H1 (cell line): ENCODE results near the gene GPATCH2L. TPM values are rescaled to one million over a fixed set of nuclear protein-coding genes. Genes with fewer than 3 reads are reported as not detected.

ENCODE experiments used
- CTCF ChIA-PET: fragments of 300-600 bp; sonication (Branson Sonifier 250); formaldehyde crosslinking; loops from one replicate; lab custom pipeline; 2021; ENCODE audit not compliant: partially characterized antibody; lab: Charles Lee
- POLR2A ChIA-PET: fragments of 300-600 bp; sonication (Branson Sonifier 250); formaldehyde crosslinking; loops from one replicate; lab custom pipeline; 2021; ENCODE audit warnings: inconsistent platforms; ENCODE audit not compliant: partially characterized antibody; lab: Charles Lee
- DNase-seq, 2 experiments: peaks; one replicate each; pipeline versions ENCODE4 v3.0.0 to v3.0.0-alpha.2; 2010 to 2022; ENCODE audit warnings: low spot score in 2 of 2, low read depth in 1 of 2, mixed read lengths in 1 of 2
- FAIRE-seq: peaks from 2 replicates; lab custom pipeline; 2011; peaks lifted over from hg19 to GRCh38; lab: Jason Lieb, UNC
- H2AFZ ChIP-seq: 2 replicates; pipeline ENCODE4 v1.8.1; 2012; ENCODE audit warnings: low read length, inconsistent platforms
- H2AK5ac ChIP-seq: 2 replicates; pipeline ENCODE4 v1.6.1; 2013; ENCODE audit warnings: low read depth, low read length
- H2BK120ac ChIP-seq: replicated peaks from 2 replicates; pipeline ENCODE3; 2013; ENCODE audit warnings: low read depth, low read length, inconsistent platforms
- H2BK12ac ChIP-seq: 2 replicates; pipeline ENCODE4 v1.6.1; 2013; ENCODE audit warnings: low read depth, low read length
- H2BK15ac ChIP-seq: 2 replicates; pipeline ENCODE4 v1.6.1; 2013; ENCODE audit warnings: low read length
- H2BK20ac ChIP-seq: 2 replicates; pipeline ENCODE4 v1.6.1; 2013; ENCODE audit warnings: low read length
- H2BK5ac ChIP-seq: 2 replicates; pipeline ENCODE4 v1.6.1; 2013; ENCODE audit warnings: low read depth, low read length
- H3K14ac ChIP-seq: 2 replicates; pipeline ENCODE4 v1.6.1; 2013; ENCODE audit warnings: inconsistent platforms; ENCODE audit not compliant: insufficient read length
- H3K18ac ChIP-seq: 2 replicates; pipeline ENCODE4 v1.6.1; 2013; ENCODE audit warnings: low read length; ENCODE audit errors: extremely low read depth
- H3K23ac ChIP-seq: 2 replicates; pipeline ENCODE4 v1.6.1; 2013; ENCODE audit warnings: inconsistent platforms; ENCODE audit not compliant: insufficient read length
- H3K23me2 ChIP-seq: 2 replicates; pipeline ENCODE4 v1.6.1; 2013; ENCODE audit warnings: low read depth, low read length
- H3K27ac ChIP-seq: 2 replicates; pipeline ENCODE4 v1.6.1; 2011; ENCODE audit warnings: low read depth, low read length, inconsistent platforms
- H3K27me3 ChIP-seq, 4 experiments: replicated peaks in 1 of 4; 1 replicate in 1 of 4; 2 replicates in 3 of 4; pipeline versions ENCODE4 v1.6.1 to v1.8.1; 2011 to 2013; ENCODE audit warnings: low read length in 3 of 4, mild to moderate bottlenecking in 3 of 4, inconsistent platforms in 2 of 4, mixed read lengths in 2 of 4, moderate library complexity in 1 of 4; ENCODE audit not compliant: control insufficient read depth in 3 of 4, insufficient read depth in 3 of 4; ENCODE audit errors: extremely low read depth in 1 of 4
- H3K36me3 ChIP-seq, 4 experiments: 2 replicates each; pipeline versions ENCODE4 v1.6.1 to v1.8.1; 2011 to 2013; ENCODE audit warnings: mild to moderate bottlenecking in 4 of 4, low read length in 3 of 4, moderate library complexity in 2 of 4, control low read depth in 1 of 4, inconsistent platforms in 1 of 4; ENCODE audit not compliant: insufficient read depth in 4 of 4, control insufficient read depth in 2 of 4
- H3K4ac ChIP-seq: replicated peaks from 2 replicates; pipeline ENCODE3; 2013; ENCODE audit warnings: low read length, low read depth, mixed read lengths, inconsistent platforms; ENCODE audit not compliant: insufficient read length
- H3K4me1 ChIP-seq, 4 experiments: replicated peaks in 1 of 4; 1 replicate in 1 of 4; 2 replicates in 3 of 4; pipeline versions ENCODE4 v1.6.1 to v1.8.1; 2011 to 2013; ENCODE audit warnings: low read length in 3 of 4, inconsistent platforms in 2 of 4, mixed read lengths in 1 of 4; ENCODE audit not compliant: insufficient read depth in 4 of 4, control insufficient read depth in 3 of 4
- H3K4me2 ChIP-seq, 2 experiments: 2 replicates each; pipeline versions ENCODE4 v1.6.1 to v1.8.1; 2011 to 2013; ENCODE audit warnings: low read depth in 2 of 2, low read length in 2 of 2, control low read depth in 1 of 2, inconsistent platforms in 1 of 2, mild to moderate bottlenecking in 1 of 2; ENCODE audit not compliant: insufficient read depth in 1 of 2
- H3K4me3 ChIP-seq, 4 experiments: fragments of 200-600, 300-600 bp in 1 of 4; sonication (generic), shearing (Covaris generic), sonication (Bioruptor Twin) in 1 of 4; 2 replicates each; pipeline versions ENCODE4 v1.5.1 to v1.8.1; 2011 to 2016; ENCODE audit warnings: low read length in 4 of 4, low read depth in 3 of 4, control low read depth in 2 of 4, inconsistent platforms in 2 of 4, mild to moderate bottlenecking in 2 of 4, mixed read lengths in 1 of 4, moderate library complexity in 1 of 4; ENCODE audit not compliant: insufficient read depth in 2 of 4; ENCODE audit errors: extremely low read depth in 1 of 4
- H3K56ac ChIP-seq: replicated peaks from 2 replicates; pipeline ENCODE3; 2013; ENCODE audit warnings: low read depth, mild to moderate bottlenecking, mixed read lengths, low read length, inconsistent platforms; ENCODE audit not compliant: insufficient read length
- H3K79me1 ChIP-seq: 2 replicates; pipeline ENCODE4 v1.6.1; 2013; ENCODE audit warnings: low read depth, low read length, control low read depth
- H3K79me2 ChIP-seq, 2 experiments: 2 replicates each; pipeline versions ENCODE4 v1.6.1 to v1.8.1; 2012 to 2013; ENCODE audit warnings: low read length in 2 of 2, mild to moderate bottlenecking in 2 of 2, inconsistent platforms in 1 of 2; ENCODE audit not compliant: insufficient read depth in 2 of 2, control insufficient read depth in 1 of 2
- H3K9ac ChIP-seq, 4 experiments: replicated peaks in 1 of 4; 1 replicate in 1 of 4; 2 replicates in 3 of 4; pipeline versions ENCODE4 v1.6.1 to v1.8.1; 2011 to 2013; ENCODE audit warnings: low read depth in 3 of 4, low read length in 3 of 4, control low read depth in 2 of 4, mild to moderate bottlenecking in 2 of 4, moderate library complexity in 2 of 4, inconsistent platforms in 1 of 4; ENCODE audit errors: extremely low read depth in 1 of 4
- H3K9me3 ChIP-seq, 2 experiments: 2 replicates each; pipeline versions ENCODE4 v1.6.1 to v1.8.1; 2012 to 2013; ENCODE audit warnings: mild to moderate bottlenecking in 2 of 2, moderate library complexity in 2 of 2, control low read depth in 1 of 2, inconsistent platforms in 1 of 2, low read depth in 1 of 2, low read length in 1 of 2, mixed read lengths in 1 of 2; ENCODE audit not compliant: insufficient read depth in 2 of 2
- H4K20me1 ChIP-seq, 2 experiments: replicated peaks in 1 of 2; 2 replicates each; pipeline versions ENCODE3 to v1.8.1; 2011 to 2013; ENCODE audit warnings: inconsistent platforms in 2 of 2, low read length in 2 of 2, mild to moderate bottlenecking in 1 of 2; ENCODE audit not compliant: insufficient read depth in 2 of 2, control insufficient read depth in 1 of 2
- H4K5ac ChIP-seq: 2 replicates; pipeline ENCODE4 v1.6.1; 2013; ENCODE audit warnings: low read length, low read depth, mixed read lengths, inconsistent platforms; ENCODE audit not compliant: insufficient read length
- H4K8ac ChIP-seq: 2 replicates; pipeline ENCODE4 v1.8.0; 2013; ENCODE audit warnings: mild to moderate bottlenecking, moderate library complexity, low read length, inconsistent platforms; ENCODE audit not compliant: insufficient read depth; ENCODE audit errors: extremely low read depth
- H4K91ac ChIP-seq: replicated peaks from 2 replicates; pipeline ENCODE3; 2013; ENCODE audit warnings: low read length, mixed read lengths, inconsistent platforms; ENCODE audit not compliant: insufficient read length
- CTBP2 ChIP-seq: IDR thresholded peaks from 2 replicates; pipeline ENCODE4 v1.7.0; 2011; ENCODE audit warnings: borderline replicate concordance, mild to moderate bottlenecking, moderate library complexity, mixed read lengths, low read length; ENCODE audit not compliant: insufficient read depth, insufficient read length
- EGR1 ChIP-seq: IDR thresholded peaks from 2 replicates; pipeline ENCODE4 v1.6.1; 2011; ENCODE audit warnings: low read depth, low read length, borderline replicate concordance
- FOSL1 ChIP-seq: IDR thresholded peaks from 2 replicates; pipeline ENCODE4 v1.6.1; 2011; ENCODE audit warnings: mild to moderate bottlenecking, low read depth, low read length, moderate library complexity; ENCODE audit not compliant: insufficient read depth
- HDAC2 ChIP-seq, 2 experiments: fragments of 300-600 bp in 1 of 2; sonication (generic) in 1 of 2; IDR thresholded peaks; 2 replicates each; pipeline ENCODE4 v1.6.1; 2011 to 2012; ENCODE audit warnings: low read depth in 2 of 2, low read length in 2 of 2, mild to moderate bottlenecking in 2 of 2, moderate library complexity in 2 of 2, borderline replicate concordance in 1 of 2, inconsistent platforms in 1 of 2
- KDM5A ChIP-seq: fragments of 200-600 bp; IDR thresholded peaks from 2 replicates; pipeline ENCODE4 v1.7.1; 2012; ENCODE audit warnings: mild to moderate bottlenecking, low read length, inconsistent platforms, mixed read lengths
- NANOG ChIP-seq: IDR thresholded peaks from 2 replicates; pipeline ENCODE4 v1.6.1; 2011; ENCODE audit warnings: low read length, low read depth, mild to moderate bottlenecking, inconsistent platforms; ENCODE audit not compliant: insufficient read depth, poor library complexity, severe bottlenecking
- RNF2 ChIP-seq: fragments of 200-900, 300-1000 bp; sonication (generic); IDR thresholded peaks from 2 replicates; pipeline ENCODE4 v1.7.1; 2016; ENCODE audit warnings: borderline replicate concordance, low read depth, mild to moderate bottlenecking, antibody characterized with exemption, low read length; ENCODE audit not compliant: poor library complexity, severe bottlenecking; ENCODE audit errors: missing control alignments
- SP1 ChIP-seq: IDR thresholded peaks from 2 replicates; pipeline ENCODE4 v1.6.1; 2011; ENCODE audit warnings: low read depth, low read length
- SUZ12 ChIP-seq: fragments of 200-600 bp; sonication (generic); IDR thresholded peaks from 2 replicates; pipeline ENCODE4 v1.6.1; 2012; ENCODE audit warnings: mild to moderate bottlenecking, inconsistent platforms, low read length, moderate library complexity, mixed read lengths
- WGBS, 2 experiments: shearing (Covaris generic) in 1 of 2; methylation state at CpG; one replicate each; pipeline versions ENCODE4 v1.1.6 to v1.1.7; 2013 to 2015; ENCODE audit warnings: low lambda C conversion rate in 2 of 2, mixed read lengths in 2 of 2, inconsistent platforms in 1 of 2, low coverage in 1 of 2, missing lambda C conversion rate in 1 of 2; ENCODE audit not compliant: insufficient replicate concordance in 2 of 2, insufficient coverage in 1 of 2, insufficient read length in 1 of 2; ENCODE audit errors: extremely low coverage in 1 of 2, missing lambda C conversion rate in 1 of 2; 5-methylcytosine and 5-hydroxymethylcytosine counted together
- polyA plus RNA-seq, 7 experiments: library from polyadenylated mRNA; depleted of rRNA in 3 of 7; stranded (reverse) in 5 of 7; unstranded in 2 of 7; fragments of >200 nt in 5 of 7; fragments of 200-250 nt in 2 of 7; gene quantifications; 1 replicate in 5 of 7; 2 replicates in 1 of 7; 4 replicates in 1 of 7; pipeline versions ENCODE4 v1.2.1 to v1.2.3, GENCODE V29; 2011 to 2013; ENCODE audit warnings: missing spikeins in 2 of 7, mixed read lengths in 2 of 7
- total RNA-seq: library from RNA; stranded (reverse); fragmentation: NEBNext Ultra II Directional; extraction: Animal tissue kit (Norgen Biotek cat#: 25700); gene quantifications from 2 replicates; pipeline ENCODE4 v1.2.1, GENCODE V29; 2021

The GPATCH2L gene
- total and polyA plus RNA-seq, 2 of the 8 experiments (the other 6 are each of a cell fraction or from before 2014, with no cell fraction given), result 26.0 to 54.9 TPM

- no peaks in the 10 kb centered on the region for H3K79me1 ChIP-seq
- H3K14ac ChIP-seq, result no peak overlapping the region
- no peak overlapping the region for H3K4ac ChIP-seq
- H3K27ac ChIP-seq, result no peak overlapping the region
- H3K56ac ChIP-seq, result no peak overlapping the region
- H2AK5ac ChIP-seq, result no peak overlapping the region
- 0 out of 4 replicates have a peak, but pooled peaks cover 0 to 2% of the 10 kb centered on the region in 2 experiments for H3K9me3 ChIP-seq
- H2BK5ac ChIP-seq, result no peak overlapping the region
- DNase-seq, result no peak
- H4K91ac ChIP-seq, result no peak overlapping the region
- H3K4me3 ChIP-seq, result no peak overlapping the region
- no peak overlapping the region for H2BK15ac ChIP-seq
- no peaks in the 10 kb centered on the region for H3K4me1 ChIP-seq
- no peak for TF ChIP-seq CTBP2
- no peak for TF ChIP-seq NANOG
- TF ChIP-seq EGR1, result no peak
- no peak for TF ChIP-seq FOSL1
- TF ChIP-seq KDM5A, result no peak
- TF ChIP-seq HDAC2 (IDR thresholded peaks at IDR 0.05; ENCODE audit: borderline replicate concordance in 1 of 2, low read depth in 2 of 2, low read length in 2 of 2), result no peak
- no peak for TF ChIP-seq SP1
- no peak for TF ChIP-seq RNF2
- no peak for TF ChIP-seq SUZ12
- TF ChIP-seq, all 59 proteins: peak for 0
- H4K8ac ChIP-seq, result no peak overlapping the region
- ChIA-PET POLR2A (interaction anchor here (0.7 to 1.1 kb wide), 2 partner anchors 9 to 73 kb away, joined by 3 to 5 read pairs; no protein-coding TSS in a partner anchor), CTCF (interaction anchor here (0.7 to 1.2 kb wide), 5 partner anchors 14 to 146 kb away, joined by 3 to 4 read pairs (median 3); no protein-coding TSS in a partner anchor)
- H4K20me1 ChIP-seq, result peaks cover 0 to 2% of the 10 kb centered on the region in 2 experiments
- H3K9ac ChIP-seq, result no peak overlapping the region
- H3K18ac ChIP-seq, result no peak overlapping the region
- no peak overlapping the region for H2AFZ ChIP-seq
- H2BK120ac ChIP-seq, result no peak overlapping the region
- peaks cover 6 to 67% (median 31%) of the 10 kb centered on the region in 4 experiments for H3K36me3 ChIP-seq
- no peak overlapping the region for H2BK20ac ChIP-seq
- H3K23ac ChIP-seq, result no peak overlapping the region
- no peak overlapping the region for H4K5ac ChIP-seq
- H3K79me2 ChIP-seq, result no peaks in the 10 kb centered on the region
- no peaks in the 10 kb centered on the region for H3K27me3 ChIP-seq
- H2BK12ac ChIP-seq, result no peak overlapping the region
- no peaks in the 10 kb centered on the region for H3K23me2 ChIP-seq
- H3K4me2 ChIP-seq, result no peak overlapping the region
- FAIRE-seq, result no peak
- 87% methylated on average over 4 of the region's 4 CpGs; no CpG with 5 or more reads in 1 of the 2 experiments for WGBS, 2 experiments
Observed at GRCh38 chr14:76196980-76197695, 45.4 kb downstream of the GPATCH2L start.
